Renal cortical epithelial cell (primary cell): ENCODE results near the gene HMX1. TPM values are rescaled to one million over a fixed set of nuclear protein-coding genes. Genes with fewer than 3 reads are reported as not detected.

Experiments used
- DNase-seq: peaks from one replicate; pipeline ENCODE4 v3.0.0-alpha.2; 2011; ENCODE audit warnings: low read depth
- total RNA-seq: library from RNA; depleted of rRNA; stranded (reverse); fragments of >200 nt; gene quantifications from 2 replicates; pipeline ENCODE4 v1.2.3, GENCODE V29; 2014

The HMX1 gene
- total RNA-seq, 1 donor from 2014 or later, result not detected

DNA sequence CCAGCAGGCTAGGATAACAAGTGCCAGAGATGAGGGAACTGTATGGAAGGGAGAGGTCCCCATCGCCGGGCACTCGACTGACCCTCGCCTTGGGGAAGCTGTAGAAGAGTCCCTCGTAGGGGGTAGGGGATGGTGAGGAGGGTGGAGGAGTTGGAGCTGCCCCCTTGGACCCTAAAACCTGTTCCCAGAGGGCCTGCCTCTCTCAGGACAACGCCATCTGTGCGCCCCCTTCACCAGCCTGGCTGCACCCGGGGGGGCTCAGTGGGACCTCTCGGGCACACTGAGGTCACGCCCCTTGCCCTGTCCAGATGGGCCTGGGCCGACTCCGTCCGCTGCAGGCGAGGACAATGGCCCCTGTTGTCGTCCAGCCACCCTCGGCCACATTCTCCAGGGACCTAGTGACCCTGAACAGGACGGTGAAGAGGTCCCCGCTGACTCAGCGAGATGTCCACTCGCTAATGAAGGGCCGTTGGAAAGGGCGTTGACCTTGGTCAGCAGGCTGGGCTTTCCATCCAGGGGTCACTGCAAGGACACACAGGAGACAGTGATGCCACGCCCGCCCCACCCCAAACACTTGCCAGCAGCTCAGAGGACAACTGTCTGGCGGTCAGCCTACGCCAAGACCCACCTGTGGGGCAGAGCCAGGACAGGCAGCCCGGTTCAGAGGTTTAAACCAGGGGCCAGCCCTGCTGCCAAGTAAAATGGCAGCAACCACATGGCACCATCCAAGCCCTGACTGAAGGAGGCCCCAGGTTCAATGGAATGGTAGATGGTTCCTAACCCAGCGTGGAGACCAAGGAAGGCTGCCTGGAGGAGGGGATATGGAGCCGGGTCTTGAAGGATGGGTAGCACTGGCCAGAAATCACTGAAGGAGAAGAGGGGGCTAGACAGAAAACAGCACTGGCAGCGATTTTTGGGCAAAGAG lies 51.2 kb downstream of the HMX1 start:
- no peak for DNase-seq

- DNase-seq, result no peak
Observed at GRCh38 chr4:8819473-8820177, 52.0 kb downstream of the HMX1 start.

GRCh38 chr4:8819019-8819418 lies 52.6 kb downstream of the HMX1 start:
- no peak for DNase-seq

- no peak for DNase-seq
Observed at GRCh38 chr4:8818063-8818881, 53.4 kb downstream of the HMX1 start.

- DNase-seq, result no peak
Observed at GRCh38 chr4:8817813-8818062, 53.9 kb downstream of the HMX1 start.

GRCh38 chr4:8817096-8817812 lies 54.4 kb downstream of the HMX1 start:
- DNase-seq, result no peak
